SK-MEL-5 (cell line): ENCODE results near the gene TFPT. TPM values are rescaled to one million over a fixed set of nuclear protein-coding genes. Genes with fewer than 3 reads are reported as not detected.

Experiments
- total RNA-seq: library from RNA; depleted of rRNA; stranded (reverse); fragments of >200 nt; shearing (Covaris generic); gene quantifications from 2 replicates; pipeline ENCODE4 v1.2.3, GENCODE V29; 2014; rRNA removed

The TFPT gene
- total RNA-seq, 1 experiment from 2014 or later: 33.4 TPM

Other genes starting within 250 kb of the TFPT start
- 4.0 and 4.5 TPM in 2 replicates for gene MYADM, start 247.8 kb downstream of the TFPT start, total RNA-seq
- not detected in 2 replicates for gene PRKCG, start 233.5 kb downstream of the TFPT start, total RNA-seq
- not detected in 2 replicates for gene CACNG7, start 206.4 kb downstream of the TFPT start, total RNA-seq
- gene CACNG8, start 152.7 kb downstream of the TFPT start, total RNA-seq: not detected in 2 replicates
- gene CACNG6, start 124.0 kb downstream of the TFPT start, total RNA-seq: not detected in 2 replicates
- not detected in 2 replicates for gene VSTM1, start 51.8 kb downstream of the TFPT start, total RNA-seq
- gene TARM1, start 34.3 kb downstream of the TFPT start, total RNA-seq: not detected in 2 replicates
- gene OSCAR, start 14.9 kb downstream of the TFPT start, total RNA-seq: not detected in 2 replicates
- gene NDUFA3, start 12.8 kb downstream of the TFPT start, total RNA-seq: 43.1 and 48.5 TPM in 2 replicates
- gene PRPF31, start 97 bp upstream of the TFPT start, total RNA-seq: 49.4 and 62.4 TPM in 2 replicates
- 5.4 and 7.7 TPM in 2 replicates for gene CNOT3, start 22.1 kb upstream of the TFPT start, total RNA-seq
- 10.6 and 10.8 TPM in 2 replicates for gene LENG1, start 44.1 kb upstream of the TFPT start, total RNA-seq
- gene TMC4, start 57.5 kb upstream of the TFPT start, total RNA-seq: not detected in 2 replicates
- gene MBOAT7, start 73.9 kb upstream of the TFPT start, total RNA-seq: 32.8 and 33.6 TPM in 2 replicates
- 46.1 and 49.0 TPM in 2 replicates for gene TSEN34, start 75.7 kb upstream of the TFPT start, total RNA-seq
- 2,354 and 2,678 TPM in 2 replicates for gene RPS9, start 85.2 kb upstream of the TFPT start, total RNA-seq
- 1.1 TPM in 1 of 2 replicates, not detected in the other for gene LILRB3, start 107.3 kb upstream of the TFPT start, total RNA-seq
- 0.16 TPM in 1 of 2 replicates, not detected in the other for gene LILRA6, start 127.1 kb upstream of the TFPT start, total RNA-seq
- not detected in 2 replicates for gene LILRB5, start 141.6 kb upstream of the TFPT start, total RNA-seq
- gene LILRB2, start 165.5 kb upstream of the TFPT start, total RNA-seq: not detected in 2 replicates
- gene LILRA5, start 197.5 kb upstream of the TFPT start, total RNA-seq: not detected in 2 replicates
- gene LILRA4, start 223.5 kb upstream of the TFPT start, total RNA-seq: not detected in 2 replicates
- gene LAIR1, start 249.3 kb upstream of the TFPT start, total RNA-seq: not detected in 2 replicates